Neural crest cell (in vitro differentiated cells): Measurements from ENCODE around the gene DGKD. TPM values are rescaled to one million over a fixed set of nuclear protein-coding genes. Genes with fewer than 3 reads are reported as not detected.

Experiments
- DNase-seq: peaks from one replicate; pipeline ENCODE4 v3.0.0; 2021; ENCODE audit warnings: low read depth, mixed read lengths, low spot score
- H3K27ac Mint-ChIP-seq: one replicate; pipeline ENCODE4 v1.8.0; 2021; ENCODE audit warnings: mild to moderate bottlenecking, mixed read lengths; ENCODE audit not compliant: unreplicated experiment
- H3K27me3 Mint-ChIP-seq: 2 replicates; pipeline ENCODE4 v1.8.0; 2021; ENCODE audit warnings: low read depth, mild to moderate bottlenecking, mixed read lengths
- H3K36me3 Mint-ChIP-seq: 2 replicates; pipeline ENCODE4 v1.8.0; 2021; ENCODE audit warnings: low read depth, mild to moderate bottlenecking, mixed read lengths
- H3K4me1 Mint-ChIP-seq: 2 replicates; pipeline ENCODE4 v1.8.0; 2021; ENCODE audit warnings: mixed read lengths
- H3K4me3 Mint-ChIP-seq: one replicate; pipeline ENCODE4 v1.8.0; 2021; ENCODE audit warnings: mild to moderate bottlenecking, mixed read lengths
- H3K9me3 Mint-ChIP-seq: 2 replicates; pipeline ENCODE4 v1.8.0; 2021; ENCODE audit warnings: mixed read lengths
- total RNA-seq: library from RNA; stranded (reverse); gene quantifications from 2 replicates; pipeline ENCODE4 v1.2.1, GENCODE V29; 2021
- TF ChIP-seq, protein P1 (sequence below): fragments of 200-600 bp; sonication (generic); conservative IDR thresholded peaks from 2 replicates; pipeline ENCODE4 v1.5.0; 2021; ENCODE audit warnings: antibody characterized with exemption, mild to moderate bottlenecking

The DGKD gene
- total RNA-seq, 1 donor from 2014 or later, result 48.7 TPM

DNA sequence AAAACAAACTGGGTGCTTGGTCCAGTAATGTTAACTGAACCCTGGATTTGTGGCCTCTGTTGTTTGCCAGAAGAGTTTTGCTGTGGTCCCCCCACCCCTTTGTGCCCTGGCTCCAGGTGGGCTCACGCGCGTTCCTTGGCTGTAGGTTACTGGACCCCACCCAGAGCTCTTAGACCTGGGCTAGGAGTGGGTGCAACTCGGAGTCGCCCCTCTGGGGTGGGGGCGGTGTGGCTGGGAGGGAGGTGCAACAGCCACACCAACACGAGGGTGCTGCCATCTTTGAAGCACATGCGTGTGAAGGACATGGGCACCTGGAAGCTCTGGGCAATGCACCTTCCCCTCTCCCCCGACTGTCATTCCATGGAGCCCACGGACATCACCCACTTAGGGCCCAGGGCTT lies 119.6 kb downstream of the DGKD start:
- H3K27ac Mint-ChIP-seq, result no peak overlapping the region
- H3K36me3 Mint-ChIP-seq, result peaks cover 8% of the 10 kb centered on the region
- TF ChIP-seq, protein P1, sequence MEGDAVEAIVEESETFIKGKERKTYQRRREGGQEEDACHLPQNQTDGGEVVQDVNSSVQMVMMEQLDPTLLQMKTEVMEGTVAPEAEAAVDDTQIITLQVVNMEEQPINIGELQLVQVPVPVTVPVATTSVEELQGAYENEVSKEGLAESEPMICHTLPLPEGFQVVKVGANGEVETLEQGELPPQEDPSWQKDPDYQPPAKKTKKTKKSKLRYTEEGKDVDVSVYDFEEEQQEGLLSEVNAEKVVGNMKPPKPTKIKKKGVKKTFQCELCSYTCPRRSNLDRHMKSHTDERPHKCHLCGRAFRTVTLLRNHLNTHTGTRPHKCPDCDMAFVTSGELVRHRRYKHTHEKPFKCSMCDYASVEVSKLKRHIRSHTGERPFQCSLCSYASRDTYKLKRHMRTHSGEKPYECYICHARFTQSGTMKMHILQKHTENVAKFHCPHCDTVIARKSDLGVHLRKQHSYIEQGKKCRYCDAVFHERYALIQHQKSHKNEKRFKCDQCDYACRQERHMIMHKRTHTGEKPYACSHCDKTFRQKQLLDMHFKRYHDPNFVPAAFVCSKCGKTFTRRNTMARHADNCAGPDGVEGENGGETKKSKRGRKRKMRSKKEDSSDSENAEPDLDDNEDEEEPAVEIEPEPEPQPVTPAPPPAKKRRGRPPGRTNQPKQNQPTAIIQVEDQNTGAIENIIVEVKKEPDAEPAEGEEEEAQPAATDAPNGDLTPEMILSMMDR, result no peak
- H3K9me3 Mint-ChIP-seq, result no peaks in the 10 kb centered on the region
- no peak overlapping the region for H3K4me3 Mint-ChIP-seq
- no peaks in the 10 kb centered on the region for H3K27me3 Mint-ChIP-seq
- no peak for DNase-seq
- H3K4me1 Mint-ChIP-seq, result no peaks in the 10 kb centered on the region

DNA sequence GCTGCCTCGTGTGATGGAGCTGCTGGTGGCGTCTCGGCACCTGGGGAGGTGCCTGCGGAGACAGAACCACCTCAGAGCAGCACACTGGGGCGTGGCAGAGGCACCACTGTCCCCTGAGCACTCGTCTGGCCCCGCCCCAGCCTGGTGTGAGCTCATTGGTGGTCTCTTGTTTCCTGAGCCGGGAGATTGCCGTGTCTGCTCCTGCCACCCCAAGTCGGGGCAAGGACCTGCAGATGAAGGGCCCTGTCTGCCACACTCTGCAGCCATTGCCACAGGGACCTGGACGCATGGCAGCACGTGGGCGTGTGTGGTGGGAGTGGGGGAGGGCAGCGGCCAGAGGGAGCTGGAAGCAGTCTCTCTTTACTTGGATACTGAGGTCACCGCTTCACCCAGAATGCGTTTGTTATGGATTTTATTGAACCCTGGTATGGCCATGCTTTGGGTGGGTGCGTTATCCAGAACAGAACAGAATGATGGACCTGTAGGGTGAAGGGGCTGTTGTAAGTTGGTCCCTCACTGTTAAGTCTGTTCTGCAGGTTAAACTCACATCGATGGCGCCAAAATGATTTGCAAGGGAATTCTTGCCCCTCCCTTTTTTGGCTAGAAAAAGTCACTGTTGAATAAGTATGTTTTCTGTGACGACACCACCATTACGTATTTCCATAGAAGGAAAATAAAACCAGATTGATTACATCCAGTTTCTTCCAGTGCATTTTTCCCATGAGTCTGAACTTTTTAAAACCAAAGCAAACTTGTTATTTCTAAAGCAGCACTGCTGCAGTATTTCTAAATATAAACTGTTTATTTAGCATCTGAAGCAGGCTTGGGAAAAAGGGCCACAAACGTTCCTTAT lies 120.2 kb downstream of the DGKD start:
- Mint-ChIP-seq H3K4me1 (no peaks in the 10 kb centered on the region), H3K4me3 (no peak overlapping the region), H3K36me3 (peaks cover 8% of the 10 kb centered on the region), H3K27ac (no peak overlapping the region), H3K9me3 (no peaks in the 10 kb centered on the region), H3K27me3 (no peaks in the 10 kb centered on the region)
- TF ChIP-seq, protein P1, result no peak
- DNase-seq, result no peak

DNA sequence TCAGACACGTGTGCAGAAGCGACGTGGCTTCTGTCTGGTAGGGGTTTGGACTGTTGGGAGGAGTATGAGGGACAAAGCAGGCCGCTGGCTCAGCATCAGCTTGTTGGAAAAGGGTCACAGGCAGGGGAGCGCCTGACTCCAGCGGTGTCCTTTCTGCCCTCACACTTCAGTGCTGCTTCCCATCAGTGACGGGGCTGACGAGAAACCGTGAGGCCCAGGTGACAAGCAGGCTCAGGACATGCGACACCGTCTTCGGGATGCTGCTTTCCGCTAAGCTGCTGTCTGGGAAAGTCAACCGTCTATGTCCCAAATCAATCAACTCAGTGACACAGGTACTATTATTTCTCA lies 121.7 kb downstream of the DGKD start:
- Mint-ChIP-seq H3K27me3 (no peaks in the 10 kb centered on the region), H3K4me3 (no peak overlapping the region), H3K36me3 (peaks cover 8% of the 10 kb centered on the region), H3K9me3 (no peaks in the 10 kb centered on the region), H3K27ac (no peak overlapping the region), H3K4me1 (peaks cover 6% of the 10 kb centered on the region)
- TF ChIP-seq, protein P1, result no peak
- no peak for DNase-seq

DNA sequence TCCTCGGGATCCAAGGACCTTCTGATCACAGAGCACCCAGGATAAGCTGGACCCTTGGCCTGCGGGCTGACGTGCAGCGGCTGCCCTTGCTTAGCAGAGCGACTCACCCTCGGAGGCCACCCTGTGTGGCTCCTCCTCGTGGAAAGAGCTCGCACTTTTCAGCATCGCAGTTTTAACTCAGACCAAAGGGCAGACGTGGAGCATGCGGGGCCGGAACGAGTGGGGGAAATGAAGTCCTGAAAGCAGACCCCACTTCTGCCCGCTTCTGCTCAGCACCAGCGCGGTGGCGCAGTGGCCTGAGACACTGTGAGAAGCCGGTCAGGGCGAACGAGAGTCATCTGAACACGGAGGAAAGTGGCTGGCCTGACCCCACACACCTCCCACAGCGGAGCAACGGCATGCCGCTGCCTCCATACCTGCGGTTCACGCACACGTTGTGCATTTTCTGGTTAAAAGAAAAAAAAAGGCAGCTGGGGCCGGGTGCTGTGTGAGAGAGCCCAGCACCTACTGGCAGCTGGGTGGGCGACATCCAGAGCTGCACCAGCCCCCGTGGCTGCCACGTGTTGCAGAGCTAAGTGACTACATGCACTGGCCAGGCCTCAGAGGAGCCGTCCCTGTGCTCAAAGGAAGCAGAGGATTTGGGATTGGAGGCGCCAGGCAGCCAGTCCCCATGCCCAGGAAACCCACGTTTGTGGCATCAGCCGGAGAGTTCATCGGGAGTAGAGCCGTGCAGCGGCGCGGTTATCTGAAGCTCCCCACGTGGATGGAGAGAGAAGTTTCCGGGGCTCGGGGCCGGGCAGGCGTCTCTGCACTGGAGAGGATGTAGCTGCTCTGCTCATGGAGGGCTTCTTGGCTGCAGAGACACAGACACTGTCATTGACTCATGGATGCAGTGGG lies 122.6 kb downstream of the DGKD start:
- Mint-ChIP-seq H3K4me1 (peaks cover 11% of the 10 kb centered on the region), H3K27me3 (no peaks in the 10 kb centered on the region), H3K27ac (no peak overlapping the region), H3K36me3 (peaks cover 12% of the 10 kb centered on the region), H3K9me3 (no peaks in the 10 kb centered on the region), H3K4me3 (no peak overlapping the region)
- TF ChIP-seq, protein P1, result no peak
- no peak for DNase-seq

DNA sequence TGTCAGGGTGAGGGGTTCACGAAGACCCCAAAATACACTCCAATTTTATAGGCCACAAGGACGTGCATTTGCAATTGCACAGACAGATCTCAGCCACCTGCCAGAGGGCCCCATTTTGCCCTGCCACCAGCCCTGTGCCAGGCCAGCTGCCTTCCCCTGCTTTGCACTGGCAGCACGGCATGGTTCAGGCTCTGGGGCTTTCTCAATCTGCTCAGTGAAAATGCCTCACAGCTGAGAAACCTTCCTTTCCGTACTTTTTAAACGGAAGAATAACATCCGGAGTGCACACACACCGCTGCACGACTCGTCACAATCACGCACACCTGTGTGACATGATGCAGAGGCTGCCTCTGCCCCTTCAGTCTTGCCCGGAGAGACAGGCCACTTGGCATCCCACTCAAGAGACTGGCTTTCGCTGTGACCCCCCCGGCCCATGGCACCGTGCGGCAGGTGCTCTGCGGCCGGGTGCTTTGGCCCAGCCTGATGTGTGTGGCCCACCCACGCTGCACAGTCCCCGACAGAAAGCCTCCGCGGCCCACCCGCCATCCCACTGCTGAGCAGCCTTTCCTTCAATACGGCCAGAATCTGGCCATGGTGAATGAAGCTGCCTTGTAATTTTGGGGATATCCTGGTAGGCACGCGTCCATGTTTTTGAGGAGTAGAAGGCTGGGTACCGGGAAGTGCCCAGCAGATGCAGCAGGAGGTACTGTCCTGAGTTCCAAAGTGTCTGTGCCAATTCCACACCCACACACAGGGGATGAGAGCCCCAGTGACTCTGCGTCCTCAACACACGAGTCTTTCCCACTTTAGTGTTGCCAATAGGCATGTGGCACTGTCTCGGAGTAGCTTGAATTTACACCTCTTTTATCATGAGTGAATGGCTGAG lies 123.5 kb downstream of the DGKD start:
- H3K4me3 Mint-ChIP-seq, result no peak overlapping the region
- no peaks in the 10 kb centered on the region for H3K27me3 Mint-ChIP-seq
- peaks cover 10% of the 10 kb centered on the region for H3K36me3 Mint-ChIP-seq
- TF ChIP-seq, protein P1, result no peak
- DNase-seq, result no peak
- peaks cover under 1% of the 10 kb centered on the region for H3K9me3 Mint-ChIP-seq
- H3K4me1 Mint-ChIP-seq, result peaks cover 11% of the 10 kb centered on the region
- no peak overlapping the region for H3K27ac Mint-ChIP-seq
